Esophagus muscularis mucosa (tissue), 4 donors: ENCODE data around the gene CHCHD6. TPM values are rescaled to one million over a fixed set of nuclear protein-coding genes. Genes with fewer than 3 reads are reported as not detected.

Source experiments
- DNase-seq: peaks from one replicate; pipeline ENCODE4 v3.0.0-alpha.2; 2017; ENCODE audit errors: extremely low spot score
- H3K27ac ChIP-seq, 4 donors: fragments of 200-600 bp; sonication (generic); replicated peaks in 1 of 4; 1 replicate in 3 of 4; 2 replicates in 1 of 4; pipeline ENCODE4 v1.5.1; 2016 to 2019; ENCODE audit warnings: mild to moderate bottlenecking in 1 of 4
- H3K27me3 ChIP-seq, 4 donors: fragments of 200-600 bp; sonication (generic); one replicate each; pipeline versions ENCODE4 v1.5.1 to v1.6.0; 2016 to 2019
- H3K36me3 ChIP-seq, 4 donors: fragments of 200-600 bp; sonication (generic); one replicate each; pipeline ENCODE4 v1.5.1; 2016 to 2019
- H3K4me1 ChIP-seq, 4 donors: fragments of 200-600 bp; sonication (generic); one replicate each; pipeline ENCODE4 v1.5.1; 2016 to 2019
- H3K4me3 ChIP-seq, 4 donors: fragments of 200-600 bp; sonication (generic); 1 replicate in 2 of 4; 2 replicates in 2 of 4; pipeline ENCODE4 v1.5.1; 2016 to 2019; ENCODE audit warnings: mild to moderate bottlenecking in 4 of 4, moderate library complexity in 1 of 4
- H3K9me3 ChIP-seq, 4 donors: fragments of 200-600 bp; sonication (generic); 1 replicate in 3 of 4; 2 replicates in 1 of 4; pipeline ENCODE4 v1.5.1; 2016 to 2019
- CTCF ChIP-seq, 3 experiments: fragments of 200-600 bp in 2 of 3; fragments of 450-650 bp in 1 of 3; sonication (generic) in 2 of 3; IDR thresholded peaks; one replicate each; pipeline ENCODE4 v1.5.1; 2017 to 2019; ENCODE audit warnings: antibody characterized with exemption in 3 of 3, mild to moderate bottlenecking in 2 of 3, moderate library complexity in 1 of 3
- EP300 ChIP-seq: sonication (generic); formaldehyde crosslinking; IDR thresholded peaks from one replicate; pipeline ENCODE4 v1.6.1; 2017; ENCODE audit warnings: antibody characterized with exemption
- POLR2A ChIP-seq: fragments of 450-650 bp; IDR thresholded peaks from one replicate; pipeline ENCODE4 v1.6.1; 2017; ENCODE audit warnings: antibody characterized with exemption, moderate library complexity, mild to moderate bottlenecking, low read depth
- POLR2AphosphoS5 ChIP-seq, 2 donors: sonication (generic); formaldehyde crosslinking; IDR thresholded peaks; one replicate each; pipeline ENCODE4 v1.6.1; 2017; ENCODE audit warnings: antibody characterized with exemption in 2 of 2
- WGBS: methylation state at CpG from one replicate; pipeline ENCODE4 v1.1.5; 2018; 5-methylcytosine and 5-hydroxymethylcytosine counted together
- intact Hi-C: fragments of 100-400 bp; cut with DNase I; formaldehyde crosslinking; loops from one replicate; pipeline ENCODE4 v1.15.1; 2023
- total RNA-seq, 4 donors: library from RNA; depleted of rRNA; stranded (reverse); fragments of >200 nt; gene quantifications; one replicate each; pipeline versions ENCODE4 v1.1.0 to v1.2.1, GENCODE V29; 2016

The CHCHD6 gene
- total RNA-seq, 4 donors from 2014 or later, result 10.3 to 13.4 (median 12.1) TPM

GRCh38 chr3:126665959-126666657, 37.9 kb upstream of the CHCHD6 start:
- Histone ChIP-seq H3K27ac (no peak overlapping the region), H3K4me3 (no peak overlapping the region), H3K27me3 (peaks cover 0 to 34% (median 0%) of the 10 kb centered on the region in 4 donors), H3K4me1 (no peaks in the 10 kb centered on the region), H3K9me3 (no peaks in the 10 kb centered on the region), H3K36me3 (no peaks in the 10 kb centered on the region)
- TF ChIP-seq CTCF (IDR thresholded peaks at IDR 0.05) (no peak), EP300 (no peak), POLR2A (no peak), POLR2AphosphoS5 (IDR thresholded peaks at IDR 0.05) (no peak)
- WGBS, result 100% methylated on average over 3 of the region's 15 CpGs
- DNase-seq, result peak; percentile 47
- intact Hi-C loops, result no loop called here

- no peaks in the 10 kb centered on the region for H3K9me3 ChIP-seq
- no peak overlapping the region for H3K4me3 ChIP-seq
- H3K4me1 ChIP-seq, result no peaks in the 10 kb centered on the region
- peaks cover 0 to 26% (median 0%) of the 10 kb centered on the region in 4 donors for H3K27me3 ChIP-seq
- peak; percentile 78 for DNase-seq
- intact Hi-C loops, result no loop called here
- 86% methylated on average over 11 of the region's 15 CpGs for WGBS
- no peak for TF ChIP-seq POLR2AphosphoS5 (IDR thresholded peaks at IDR 0.05)
- TF ChIP-seq EP300, result no peak
- no peak for TF ChIP-seq POLR2A
- no peak for TF ChIP-seq CTCF (IDR thresholded peaks at IDR 0.05)
- no peak overlapping the region for H3K27ac ChIP-seq
- no peaks in the 10 kb centered on the region for H3K36me3 ChIP-seq
These were observed 37.1 kb upstream of the CHCHD6 start for GRCh38 chr3:126666658-126667528.

GRCh38 chr3:126667631-126668449, 36.2 kb upstream of the CHCHD6 start:
- Histone ChIP-seq H3K4me1 (no peaks in the 10 kb centered on the region), H3K9me3 (no peaks in the 10 kb centered on the region), H3K4me3 (no peak overlapping the region), H3K36me3 (no peaks in the 10 kb centered on the region), H3K27me3 (peaks cover 0 to 23% (median 0%) of the 10 kb centered on the region in 4 donors), H3K27ac (no peak overlapping the region)
- intact Hi-C loops, result no loop called here
- TF ChIP-seq CTCF (IDR thresholded peaks at IDR 0.05), result no peak
- TF ChIP-seq POLR2AphosphoS5 (IDR thresholded peaks at IDR 0.05), result no peak
- TF ChIP-seq EP300, result no peak
- TF ChIP-seq POLR2A, result no peak
- WGBS, result 83% methylated on average over 15 of the region's 15 CpGs
- DNase-seq, result no peak

- H3K27ac ChIP-seq, result no peak overlapping the region
- H3K36me3 ChIP-seq, result no peaks in the 10 kb centered on the region
- TF ChIP-seq EP300, result no peak
- TF ChIP-seq CTCF (IDR thresholded peaks at IDR 0.05), result no peak
- TF ChIP-seq POLR2A, result no peak
- no peak for TF ChIP-seq POLR2AphosphoS5 (IDR thresholded peaks at IDR 0.05)
- intact Hi-C loops, result no loop called here
- DNase-seq, result peak; percentile 92
- no peak overlapping the region for H3K4me3 ChIP-seq
- peaks cover 0 to 22% (median 0%) of the 10 kb centered on the region in 4 donors for H3K27me3 ChIP-seq
- 83% methylated on average over 11 of the region's 13 CpGs for WGBS
- H3K4me1 ChIP-seq, result no peaks in the 10 kb centered on the region
- peaks cover 0 to 7% (median 4%) of the 10 kb centered on the region in 4 donors for H3K9me3 ChIP-seq
These were observed 35.3 kb upstream of the CHCHD6 start for GRCh38 chr3:126668450-126669401.
